Activated gamma-delta T cell (primary cell): ENCODE results near the gene CFLAR.
"Not testable (repeated sequence)": the region's sequence is repeated elsewhere in the genome, so short reads cannot be mapped to it uniquely, and the experiment has no call there.

Experiments used
- DNase-seq: peaks from one replicate; lab custom pipeline; 2025; lab: John Stamatoyannopoulos, UW

Gene CFLAR

GRCh38 chr2:201118961-201119854, 3.2 kb downstream of the CFLAR start:
- DNase-seq, result no peak

- no peak for DNase-seq
These were observed 6.3 kb downstream of the CFLAR start for GRCh38 chr2:201122276-201122675.

- DNase-seq, result no peak
These were observed 10.6 kb downstream of the CFLAR start for GRCh38 chr2:201126308-201127151.

- no peak for DNase-seq
These were observed 11.2 kb downstream of the CFLAR start for GRCh38 chr2:201127152-201127511.

GRCh38 chr2:201127570-201127969, 11.6 kb downstream of the CFLAR start:
- DNase-seq, result no peak

GRCh38 chr2:201128033-201128432, 12.1 kb downstream of the CFLAR start:
- no peak for DNase-seq

GRCh38 chr2:201128933-201129505, 13.1 kb downstream of the CFLAR start:
- no peak for DNase-seq

- no peak for DNase-seq
These were observed 14.7 kb downstream of the CFLAR start for GRCh38 chr2:201130524-201131186.

GRCh38 chr2:201132518-201132917, 16.6 kb downstream of the CFLAR start:
- DNase-seq, result no peak

GRCh38 chr2:201135386-201135785, 19.4 kb downstream of the CFLAR start:
- no peak for DNase-seq

GRCh38 chr2:201136889-201137321, 20.9 kb downstream of the CFLAR start:
- DNase-seq, result no peak

- no peak for DNase-seq
These were observed 21.8 kb downstream of the CFLAR start for GRCh38 chr2:201137505-201138400.

- DNase-seq, result no peak
These were observed 22.5 kb downstream of the CFLAR start for GRCh38 chr2:201138401-201138970.

- DNase-seq, result not testable (repeated sequence)
These were observed 23.2 kb downstream of the CFLAR start for GRCh38 chr2:201138986-201139781.

GRCh38 chr2:201139836-201140604, 24.1 kb downstream of the CFLAR start:
- DNase-seq, result no peak

- no peak for DNase-seq
These were observed 28.4 kb downstream of the CFLAR start for GRCh38 chr2:201144101-201145051.

- DNase-seq, result no peak
These were observed 32.5 kb downstream of the CFLAR start for GRCh38 chr2:201148434-201148990.
